Activated T-cell treated with anti-CD3 and anti-CD28 coated beads for 4 hours (primary cell): ENCODE measurements around the gene MYH6.
"Not testable (repeated sequence)": the region's sequence is repeated elsewhere in the genome, so short reads cannot be mapped to it uniquely, and the experiment has no call there.

Experiments used
- DNase-seq: peaks from one replicate; pipeline ENCODE4 v3.0.0-alpha.2; 2020

The MYH6 gene

GRCh38 chr14:23435543-23436326 is 27.7 kb upstream of the MYH6 start, which contains the start of gene MYH7:
Gene MYH7 (minus strand): TSS chr14:23435660. CDS start chr14:23433732, 1,928 bp downstream.
- no peak for DNase-seq

- no peak for DNase-seq
These were observed 26.6 kb upstream of the MYH6 start for GRCh38 chr14:23434488-23435222.

- DNase-seq = no peak
These were observed 25.4 kb upstream of the MYH6 start for GRCh38 chr14:23433457-23433856.

GRCh38 chr14:23432946-23433345 is 24.9 kb upstream of the MYH6 start:
- no peak for DNase-seq

DNA sequence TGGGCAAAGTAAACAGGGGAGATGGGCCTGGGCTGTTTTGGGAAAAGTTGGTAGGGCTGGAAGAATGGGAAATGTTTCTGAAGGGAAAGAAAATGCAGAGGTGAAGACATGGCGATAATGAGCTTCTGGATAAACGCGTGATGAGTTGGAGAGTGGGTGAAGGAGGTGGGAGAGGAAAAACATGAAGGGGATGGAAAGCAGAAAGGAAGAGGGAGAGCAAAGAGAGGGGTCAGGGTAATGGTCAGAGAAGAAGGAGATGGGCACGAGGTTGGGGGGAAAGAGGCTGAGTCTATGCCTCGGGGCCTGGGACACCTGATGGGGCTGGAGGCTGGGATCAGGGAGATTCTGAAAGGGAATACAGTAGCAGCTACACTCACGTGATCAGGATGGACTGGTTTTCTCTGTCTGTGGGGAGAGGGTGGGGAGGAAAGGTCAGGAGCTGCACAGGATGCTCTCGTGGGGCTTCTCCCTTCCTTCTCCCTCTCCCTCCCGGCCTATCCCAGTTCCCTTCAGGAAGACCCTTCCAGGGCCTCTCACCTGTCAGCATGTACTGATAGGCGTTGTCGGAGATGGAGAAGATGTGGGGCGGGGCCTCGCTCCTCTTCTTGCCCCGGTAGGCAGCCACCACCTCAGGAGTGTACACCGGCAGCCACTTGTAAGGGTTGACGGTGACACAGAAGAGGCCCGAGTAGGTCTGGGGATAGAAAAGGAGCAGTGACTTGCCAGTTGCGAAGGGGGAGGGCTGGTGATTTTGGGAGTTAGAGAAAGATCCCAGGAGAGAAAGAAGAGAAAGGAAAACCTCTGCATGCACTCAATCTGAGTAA is 24.2 kb upstream of the MYH6 start:
- no peak for DNase-seq

GRCh38 chr14:23431486-23431885 is 23.4 kb upstream of the MYH6 start:
- no peak for DNase-seq

- no peak for DNase-seq
These were observed 22.6 kb upstream of the MYH6 start for GRCh38 chr14:23430723-23431085.

- no peak for DNase-seq
These were observed 22.1 kb upstream of the MYH6 start for GRCh38 chr14:23430016-23430722.

DNA sequence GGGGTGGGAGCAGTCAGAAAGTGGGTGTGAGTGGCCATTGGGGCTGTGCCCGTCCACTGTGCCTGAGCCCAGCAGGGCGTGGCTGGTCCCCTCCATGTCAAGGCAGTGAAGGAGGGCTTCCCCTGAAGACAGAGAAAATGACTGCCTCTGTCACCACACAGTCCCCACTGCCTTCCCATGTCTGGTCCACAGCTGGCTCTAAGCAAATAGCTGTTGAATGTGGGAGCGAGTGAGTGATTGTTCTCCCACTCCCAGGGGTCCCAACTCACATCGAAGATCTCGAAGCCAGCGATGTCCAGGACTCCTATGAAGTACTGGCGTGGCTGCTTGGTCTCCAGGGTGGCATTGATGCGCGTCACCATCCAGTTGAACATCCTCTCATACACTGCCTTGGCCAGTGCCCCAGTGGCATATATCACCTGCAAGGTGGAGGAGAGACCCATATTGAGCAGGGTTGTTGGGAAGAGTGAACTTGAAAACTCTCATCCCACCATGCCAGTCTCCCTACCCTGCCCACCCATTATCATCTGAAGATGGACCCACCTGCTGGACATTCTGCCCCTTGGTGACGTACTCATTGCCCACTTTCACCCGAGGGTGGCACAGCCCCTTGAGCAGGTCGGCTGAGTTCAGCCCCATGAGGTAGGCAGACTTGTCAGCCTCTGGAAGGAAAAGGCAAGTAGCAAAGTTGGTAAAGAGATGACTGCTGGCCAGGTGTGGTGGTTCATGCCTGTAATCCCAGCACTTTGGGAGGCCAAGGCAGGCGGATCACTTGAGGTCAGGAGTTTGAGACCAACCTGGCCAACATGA is 20.8 kb upstream of the MYH6 start:
- DNase-seq = no peak

GRCh38 chr14:23425798-23426197 is 17.7 kb upstream of the MYH6 start:
- not testable (repeated sequence) for DNase-seq

DNA sequence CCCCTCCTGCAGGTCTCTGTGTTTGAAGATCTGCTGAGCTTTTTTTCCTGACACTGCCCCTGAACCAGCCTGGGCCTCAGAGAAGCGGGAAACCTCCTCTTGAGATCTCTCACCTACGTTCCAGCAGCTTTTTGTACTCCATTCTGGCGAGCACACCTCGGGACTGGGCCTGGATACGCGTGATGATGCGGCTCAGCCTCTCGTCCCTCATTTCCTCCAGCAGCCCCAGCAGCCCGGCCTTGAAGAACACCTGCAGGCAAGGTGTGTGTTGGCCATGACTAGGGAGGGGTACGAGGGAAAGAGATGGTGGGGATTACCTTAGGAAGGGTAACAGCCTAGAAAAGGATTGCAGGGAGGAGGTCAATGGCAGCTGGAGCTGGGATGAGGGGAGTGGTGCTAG is 17.1 kb upstream of the MYH6 start:
- no peak for DNase-seq

DNA sequence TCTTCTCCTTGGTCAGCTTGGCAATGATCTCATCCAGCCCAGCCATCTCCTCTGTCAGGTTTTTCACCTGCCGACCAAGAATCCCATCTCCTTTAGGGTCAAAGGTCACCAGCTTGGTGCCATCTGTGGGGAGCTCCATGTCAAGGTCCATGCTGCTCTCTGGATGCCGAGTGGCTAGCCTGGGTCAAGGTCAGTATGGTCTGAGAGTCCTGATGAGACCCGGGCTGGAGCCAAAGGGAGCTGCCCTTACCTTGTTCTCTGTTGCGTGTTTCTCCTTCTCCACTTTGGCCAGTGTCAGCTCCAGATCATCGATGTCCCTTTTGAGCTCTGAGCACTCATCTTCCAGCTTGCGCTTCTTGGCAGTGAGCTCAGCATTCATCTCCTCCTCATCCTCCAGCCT is 15.6 kb upstream of the MYH6 start:
- DNase-seq = no peak

DNA sequence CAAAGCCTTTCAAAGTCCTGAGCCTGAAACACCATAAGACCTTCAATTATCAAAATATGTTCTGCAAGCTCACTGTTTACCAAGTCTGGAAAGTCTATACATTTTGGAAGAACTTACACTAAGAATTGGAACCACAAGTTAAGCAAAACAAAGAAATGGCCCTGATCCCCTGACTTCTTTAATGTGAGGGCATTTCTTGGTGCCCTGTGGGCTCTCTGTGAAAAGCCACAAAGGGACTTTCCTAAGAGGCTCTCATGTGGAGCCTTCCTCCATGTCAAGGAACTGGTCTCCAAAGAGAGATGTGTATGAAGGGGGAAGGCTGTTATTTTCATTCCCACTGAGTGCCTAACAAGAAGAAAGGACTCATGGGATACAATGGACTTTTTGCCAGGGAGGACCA is 13.5 kb upstream of the MYH6 start:
- no peak for DNase-seq

DNA sequence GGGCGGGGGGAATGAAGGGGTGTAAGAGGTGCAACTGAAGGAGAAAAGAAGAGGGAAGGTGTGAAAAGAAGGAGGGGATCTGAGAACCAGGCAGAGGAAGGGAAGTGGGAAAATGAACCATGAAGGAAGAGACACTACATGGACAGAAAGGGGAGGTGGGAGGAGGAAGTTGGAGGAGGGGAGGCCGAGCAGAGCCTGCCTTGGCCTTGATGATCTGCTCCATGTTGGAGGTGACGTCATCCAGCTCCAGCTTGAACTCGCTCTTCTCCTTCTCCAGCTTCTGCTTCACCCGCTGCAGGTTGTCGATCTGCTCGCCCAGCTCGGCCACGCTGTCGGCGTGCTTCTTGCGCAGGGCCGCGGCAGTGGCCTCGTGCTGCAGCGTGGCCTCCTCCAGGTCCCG is 11.6 kb upstream of the MYH6 start:
- DNase-seq = not testable (repeated sequence)

GRCh38 chr14:23418021-23418420 is 9.9 kb upstream of the MYH6 start:
- DNase-seq = no peak

DNA sequence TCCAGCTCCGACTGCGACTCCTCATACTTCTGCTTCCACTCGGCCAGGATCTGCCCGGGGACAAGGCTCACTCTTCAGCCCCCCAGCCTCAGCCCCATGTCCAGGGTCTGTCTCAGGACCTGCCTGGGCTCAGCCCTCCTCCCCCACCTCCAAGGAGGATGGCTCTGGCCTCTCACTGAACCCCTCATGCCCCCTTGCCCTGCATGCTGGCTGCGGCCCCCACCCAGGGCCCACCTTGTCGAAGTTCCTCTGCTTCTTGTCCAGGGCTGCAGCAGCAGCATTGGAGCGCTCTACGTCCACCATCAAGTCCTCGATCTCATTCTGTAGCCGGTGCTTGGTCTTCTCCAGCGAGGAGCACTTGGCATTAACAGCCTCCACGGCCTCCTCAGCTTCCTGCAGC is 9.2 kb upstream of the MYH6 start:
- not testable (repeated sequence) for DNase-seq

- no peak for DNase-seq
These were observed 8.7 kb upstream of the MYH6 start for GRCh38 chr14:23416801-23417200.

DNA sequence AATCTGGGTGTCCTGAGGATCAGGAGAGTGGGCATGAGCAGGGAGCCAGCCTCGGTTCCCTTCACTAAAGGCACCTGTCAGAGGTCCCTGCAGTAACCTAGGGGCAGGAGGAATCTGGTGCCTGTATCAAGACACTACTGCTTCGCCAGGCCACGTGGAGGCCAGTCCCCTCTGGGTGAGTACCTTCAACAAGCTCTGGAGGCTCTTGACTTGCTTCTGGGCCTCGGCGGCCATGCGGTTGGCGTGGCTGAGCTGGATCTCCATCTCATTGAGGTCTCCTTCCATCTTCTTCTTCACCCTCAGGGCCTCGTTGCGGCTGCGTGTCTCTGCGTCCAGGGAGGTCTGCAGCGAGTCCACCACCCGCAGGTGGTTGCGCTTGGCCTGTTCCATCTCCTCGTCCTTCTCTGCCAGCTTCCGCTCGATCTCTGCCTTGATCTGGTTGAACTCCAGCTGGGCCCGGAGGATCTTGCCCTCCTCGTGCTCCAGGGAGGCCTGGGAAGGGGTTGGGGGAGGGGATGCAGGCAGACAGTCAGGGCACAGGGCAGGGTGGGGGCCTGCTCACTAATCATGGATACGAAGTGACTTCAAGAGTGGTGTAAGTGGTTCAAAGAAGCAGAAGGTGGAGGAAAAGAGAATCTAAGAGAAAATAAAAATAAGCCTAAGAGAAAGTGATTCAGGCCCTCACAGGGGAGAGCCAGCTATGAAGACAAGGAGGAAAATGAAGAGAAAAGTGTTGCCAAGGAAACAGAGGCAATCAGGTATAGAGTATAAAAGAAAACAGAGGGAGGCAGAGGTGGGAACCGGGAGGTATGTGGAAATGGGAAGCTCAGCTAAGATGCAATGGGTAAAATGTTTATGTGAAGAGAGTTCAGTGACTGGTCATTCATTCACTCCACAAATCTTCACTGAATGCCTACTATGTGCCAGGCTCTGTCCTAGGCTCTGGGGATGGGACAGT is 8.0 kb upstream of the MYH6 start:
- no peak for DNase-seq

GRCh38 chr14:23414906-23415820 is 7.1 kb upstream of the MYH6 start:
- DNase-seq = no peak

DNA sequence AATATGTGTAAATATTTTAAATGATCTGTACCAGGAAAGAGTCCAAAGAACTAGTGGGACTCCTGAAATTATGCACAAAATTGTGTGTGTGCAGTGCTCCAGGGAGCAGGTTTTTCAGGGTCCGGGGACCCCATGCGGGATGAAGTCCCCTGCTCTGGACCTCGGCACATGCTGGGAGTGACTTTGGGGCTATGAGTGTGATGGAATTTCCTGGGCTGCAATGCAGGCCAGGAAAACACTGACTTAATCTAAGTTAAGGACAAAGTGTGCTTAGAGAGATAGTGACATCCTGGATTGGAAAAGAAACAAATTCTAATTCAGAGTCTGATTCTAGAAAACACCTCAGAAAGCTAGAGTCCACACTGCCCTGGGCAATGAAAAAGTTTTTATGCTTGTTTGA is 6.2 kb upstream of the MYH6 start:
- no peak for DNase-seq
